ENCODE results near the gene CCDC18.
A peak's percentile ranks its signal among the peaks of the same experiment; 100 is the strongest.

- TF ChIP-seq EZH2 (IDR thresholded peaks at IDR 0.05) (no peak), POLR2AphosphoS5 (IDR thresholded peaks at IDR 0.05; ENCODE audit: borderline replicate concordance, low read depth, low read length) (peak; percentile 84), FOXP2 (optimal IDR thresholded peaks at IDR 0.05; ENCODE audit: control extremely low read depth, extremely low read length, insufficient read depth) (peak; percentile 83)
Measured at GRCh38 chr1:93179886-93180722, 420 bp upstream of the CCDC18 start, which contains the start of gene TMED5.

Data from SK-N-MC (cell line).